GM15510 (cell line): ENCODE measurements around the gene DEFB132.

Experiments
- POLR2A ChIP-seq: IDR thresholded peaks from 3 replicates; pipeline ENCODE4 v1.6.1; 2011; ENCODE audit warnings: borderline replicate concordance; ENCODE audit not compliant: insufficient read length; ENCODE audit errors: extremely low read depth

Gene DEFB132

DNA sequence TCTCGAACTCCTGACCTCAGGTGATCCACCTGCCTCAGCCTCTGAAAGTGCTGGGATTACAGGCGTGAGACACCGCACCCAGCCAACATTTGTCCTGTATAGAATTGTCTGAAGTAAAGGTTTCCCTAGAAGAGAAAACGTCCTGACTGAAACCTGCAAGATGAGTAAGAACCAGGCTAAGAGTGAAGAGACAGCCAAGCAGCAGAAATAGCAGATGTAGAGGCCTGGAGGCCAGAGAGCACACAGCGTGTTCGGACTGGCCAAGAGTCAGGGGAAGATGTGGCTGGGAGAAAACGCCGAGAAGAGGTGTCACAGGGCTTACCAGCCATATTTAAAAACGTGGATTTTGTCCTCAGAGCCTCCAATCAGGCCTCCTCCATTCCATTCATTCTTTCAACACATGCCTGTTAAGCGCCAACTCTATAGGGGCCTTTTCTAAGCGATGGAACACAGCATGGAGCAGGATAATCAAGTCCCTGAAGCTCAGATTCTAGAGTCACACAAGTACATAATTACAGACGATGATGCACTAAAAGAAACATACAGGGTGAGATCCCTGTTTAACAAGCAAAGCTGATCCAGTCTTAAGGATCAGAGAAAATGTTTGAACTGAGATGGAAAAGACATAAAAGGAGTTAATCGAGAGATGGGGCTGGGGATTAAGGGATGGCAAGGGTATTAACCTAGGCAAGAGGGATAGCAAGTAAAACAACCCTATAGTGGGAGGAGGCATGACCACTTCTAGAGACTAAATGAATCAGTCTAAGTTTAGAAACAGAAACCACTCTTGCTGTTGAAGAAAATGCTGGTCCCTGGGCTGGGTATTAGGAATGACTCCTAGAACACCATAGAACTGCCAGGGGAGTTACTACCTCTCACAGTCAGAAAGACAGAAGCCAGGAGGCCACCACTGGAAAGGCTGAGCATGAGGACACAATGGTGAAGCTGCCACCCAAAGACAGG is 44.6 kb downstream of the DEFB132 start:
- no peak for TF ChIP-seq POLR2A

DNA sequence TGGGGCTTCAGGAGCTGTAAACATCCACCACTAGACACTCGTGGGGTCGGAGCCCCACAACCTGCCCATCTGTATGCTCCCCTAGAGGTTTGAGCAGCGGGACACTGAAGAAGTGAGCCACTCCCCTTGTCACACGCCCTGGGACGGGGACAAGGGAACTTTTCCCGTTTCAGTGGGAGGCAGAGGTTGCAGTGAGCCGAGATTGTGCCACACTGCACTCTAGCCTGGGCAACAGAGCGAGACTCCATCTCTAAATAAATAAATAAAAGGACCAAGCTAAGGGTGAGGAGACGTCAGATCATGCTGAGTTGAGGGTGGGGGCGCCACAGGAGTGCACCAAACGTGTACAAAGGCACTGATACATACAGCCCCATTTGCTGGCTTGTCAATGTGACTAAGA is 48.2 kb downstream of the DEFB132 start:
- no peak for TF ChIP-seq POLR2A

DNA sequence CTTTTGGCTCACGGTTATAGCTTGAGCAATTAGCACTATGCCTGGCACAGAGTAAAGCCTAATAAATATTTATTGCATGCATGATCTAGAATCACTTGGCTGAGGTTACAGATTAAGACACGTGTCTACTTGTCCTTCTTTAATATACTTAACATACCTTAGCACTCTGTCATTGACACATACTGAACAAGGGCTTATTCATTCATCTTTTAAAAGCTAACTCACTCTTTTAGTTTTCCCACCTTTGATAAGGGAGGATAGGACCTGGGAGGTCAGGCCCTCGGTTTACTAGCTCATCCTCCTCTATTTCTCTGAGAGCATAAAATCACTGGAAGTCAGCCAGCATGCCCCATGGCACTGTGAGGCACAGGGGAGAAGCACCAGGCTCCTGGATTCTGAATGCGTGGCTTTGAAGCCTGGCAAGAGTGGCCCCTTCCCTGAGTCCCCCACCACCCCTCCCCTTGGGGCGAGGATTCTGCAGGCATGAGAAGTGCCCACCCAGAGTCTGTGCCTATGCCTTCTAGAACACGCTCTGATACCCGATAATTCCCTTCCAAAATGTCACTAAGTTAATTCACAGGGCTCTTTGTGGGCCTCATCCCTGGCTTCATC is 51.0 kb downstream of the DEFB132 start:
- no peak for TF ChIP-seq POLR2A

- no peak for TF ChIP-seq POLR2A
These were observed 51.8 kb downstream of the DEFB132 start for GRCh38 chr20:309306-309840.

GRCh38 chr20:309841-310644 is 52.5 kb downstream of the DEFB132 start:
- no peak for TF ChIP-seq POLR2A

DNA sequence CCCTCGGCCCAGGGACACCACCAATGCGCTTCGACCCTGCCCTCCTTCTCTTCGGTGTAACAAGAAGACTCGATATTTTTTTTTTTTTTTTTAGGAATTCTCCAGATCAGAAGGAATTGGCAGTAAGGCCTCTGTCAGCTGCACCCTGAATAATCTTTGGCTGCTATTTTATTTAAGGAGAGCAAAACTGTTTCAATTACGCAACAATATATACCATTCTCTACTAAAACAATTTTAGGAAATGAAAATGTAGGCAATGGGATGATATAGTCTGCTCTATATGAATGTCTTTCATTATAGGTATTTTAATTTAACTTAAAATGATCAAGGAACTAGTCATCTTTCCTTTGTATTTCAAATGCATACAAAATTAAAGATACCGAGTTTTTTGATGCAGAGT is 53.1 kb downstream of the DEFB132 start:
- TF ChIP-seq POLR2A: no peak
